ENCODE data around the gene KCNH1.

- TF ChIP-seq CTCF (IDR thresholded peaks at IDR 0.05) (no peak), POLR2A (IDR thresholded peaks at IDR 0.05) (no peak), POLR2AphosphoS5 (IDR thresholded peaks at IDR 0.05) (no peak)
These were observed 339.5 kb downstream of the KCNH1 start for GRCh38 chr1:210794445-210794844.

Measured in prostate gland (tissue), 2 donors.